T-helper 2 cell (primary cell): ENCODE data around the gene BNIP1.

Source experiments
- DNase-seq, 5 experiments: peaks; one replicate each; pipeline versions ENCODE4 v3.0.0 to v3.0.0-alpha.2; 2012 to 2022

BNIP1 gene

DNA sequence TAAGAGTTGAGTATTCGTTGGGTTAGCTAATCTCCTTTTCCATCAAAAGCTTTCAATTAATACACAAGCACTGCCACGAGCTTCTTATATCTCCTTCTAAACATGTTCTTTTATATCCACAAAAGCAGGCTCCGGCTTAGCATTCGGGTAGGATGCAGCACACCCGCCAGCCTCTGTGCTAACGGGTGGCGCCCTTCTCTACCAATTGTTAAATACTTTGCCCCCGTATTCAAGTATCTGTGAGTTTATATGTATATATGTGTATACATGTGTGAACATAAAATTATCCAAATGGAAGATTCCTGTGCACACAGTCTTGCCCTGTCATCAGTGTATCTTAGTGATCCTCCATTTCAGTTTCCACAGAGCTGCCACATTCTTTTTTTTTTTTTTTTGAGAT is 27.8 kb downstream of the BNIP1 start:
- no peak for DNase-seq

DNA sequence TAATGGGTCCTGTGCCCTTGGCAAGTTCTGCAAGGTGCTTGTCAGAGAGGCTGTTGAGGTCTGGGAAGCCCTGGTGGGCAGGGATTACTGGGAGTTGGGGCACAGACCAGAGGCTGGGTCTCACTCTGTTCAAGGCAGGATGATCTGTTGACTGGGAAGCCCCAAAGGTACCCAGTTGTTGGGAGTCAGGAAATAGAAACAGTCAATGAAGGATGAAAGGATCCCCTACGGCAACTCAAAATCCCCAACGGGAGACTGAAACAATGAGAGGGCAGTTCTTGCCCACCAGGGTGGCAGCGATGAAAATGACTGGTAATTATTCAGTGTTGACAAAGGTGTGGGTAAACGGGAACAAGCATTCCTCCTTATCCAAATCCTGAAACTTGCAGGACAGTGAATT is 31.2 kb downstream of the BNIP1 start:
- no peak for DNase-seq

DNA sequence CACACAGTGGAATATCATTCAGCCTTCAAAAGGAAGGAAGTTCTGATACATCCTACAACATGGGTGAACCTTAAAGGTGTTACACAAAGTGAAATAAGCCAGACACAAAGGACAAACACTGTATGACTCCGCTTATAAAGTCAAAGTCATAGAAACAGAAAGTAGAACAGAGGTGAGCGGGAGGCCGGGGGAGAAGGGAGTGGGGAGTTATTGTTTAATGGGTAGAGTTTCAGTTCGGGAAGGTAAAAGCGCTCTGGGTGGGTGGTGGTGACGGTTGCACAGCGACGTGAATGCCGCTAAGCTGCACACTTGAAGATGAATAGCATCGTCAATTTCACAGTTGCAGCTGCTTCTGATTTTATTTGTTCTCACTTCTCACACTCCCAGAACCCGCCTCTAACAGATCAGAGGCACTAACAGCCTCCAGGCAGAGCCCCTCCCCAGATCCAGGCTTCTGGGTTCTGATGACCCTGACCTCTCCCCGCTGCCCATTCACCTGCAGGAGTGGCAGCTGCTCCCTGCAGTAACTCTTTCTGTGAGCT is 34.1 kb downstream of the BNIP1 start:
- DNase-seq, result peak in 1 of 5 experiments; percentile 23

DNA sequence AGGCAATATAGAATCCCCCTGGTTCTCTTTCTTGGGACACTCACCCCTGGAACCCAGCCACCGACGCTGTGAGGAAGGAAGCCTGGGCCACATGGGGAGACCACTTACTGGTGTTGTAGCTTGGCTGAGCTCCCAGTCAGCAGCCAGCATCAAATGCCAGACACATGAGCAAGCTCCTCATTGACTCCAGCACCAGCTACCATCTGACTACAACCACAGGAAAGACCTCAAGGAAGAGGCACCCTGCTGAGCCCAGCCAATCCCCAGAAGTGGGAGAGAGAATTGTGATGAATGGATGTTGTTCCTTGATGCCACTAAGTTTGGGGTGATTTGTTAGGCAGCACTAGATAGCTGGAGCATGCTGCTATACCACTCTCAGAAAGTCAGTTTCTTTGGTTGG is 36.0 kb downstream of the BNIP1 start:
- no peak for DNase-seq

DNA sequence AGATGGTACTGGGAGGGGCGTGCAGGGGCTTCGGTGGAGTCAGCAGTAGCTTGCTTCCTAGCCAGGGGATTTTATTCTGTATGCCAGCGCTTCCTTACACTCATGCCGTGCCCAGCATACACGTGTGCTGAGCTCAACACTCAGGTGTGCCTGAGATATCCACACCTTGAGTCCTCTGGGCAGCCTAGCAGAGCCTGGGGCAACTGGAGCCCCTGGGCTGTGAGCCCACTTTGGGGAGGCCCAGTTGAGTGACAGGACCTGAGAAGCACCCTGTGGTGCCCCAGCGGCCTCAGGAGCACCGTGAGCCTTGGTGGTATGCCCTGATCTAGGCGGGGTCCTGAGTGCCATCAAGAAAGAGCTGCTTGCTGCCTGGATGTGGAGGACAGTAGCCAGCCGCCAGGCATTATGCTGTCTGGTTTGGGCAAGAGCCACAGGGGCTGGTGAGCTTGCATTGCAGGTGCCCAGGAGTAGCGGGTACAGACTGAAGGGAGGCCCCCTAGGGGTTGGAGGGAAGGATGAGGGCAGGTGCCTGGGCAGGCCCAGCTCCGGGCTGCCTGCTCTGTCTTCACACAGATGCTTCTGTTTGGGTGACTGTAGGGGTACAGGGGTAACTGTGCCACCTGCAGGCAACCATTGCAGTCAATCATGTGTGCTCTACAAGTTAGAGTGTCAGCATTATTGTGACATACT is 42.9 kb downstream of the BNIP1 start:
- DNase-seq, result peak in 1 of 5 experiments; percentile 50

DNA sequence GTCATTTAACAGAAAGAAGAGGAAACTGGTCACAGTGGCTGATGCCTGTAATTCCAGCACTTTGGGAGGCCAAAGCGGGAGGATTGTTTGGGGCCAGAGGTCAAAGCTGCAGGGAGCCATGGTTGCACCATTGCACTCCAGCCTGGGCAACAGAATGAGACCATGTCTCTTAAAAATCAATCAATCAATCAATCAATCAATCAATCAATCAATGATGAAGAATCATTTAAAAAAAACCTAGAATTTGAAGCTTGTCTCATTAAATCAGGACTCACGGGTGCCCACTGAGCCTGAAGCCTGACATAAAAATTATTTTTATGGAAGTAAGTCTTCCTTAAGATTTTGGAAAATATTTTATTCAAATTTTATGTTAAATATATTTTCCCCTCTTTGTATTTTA is 43.9 kb downstream of the BNIP1 start:
- DNase-seq, result no peak

DNA sequence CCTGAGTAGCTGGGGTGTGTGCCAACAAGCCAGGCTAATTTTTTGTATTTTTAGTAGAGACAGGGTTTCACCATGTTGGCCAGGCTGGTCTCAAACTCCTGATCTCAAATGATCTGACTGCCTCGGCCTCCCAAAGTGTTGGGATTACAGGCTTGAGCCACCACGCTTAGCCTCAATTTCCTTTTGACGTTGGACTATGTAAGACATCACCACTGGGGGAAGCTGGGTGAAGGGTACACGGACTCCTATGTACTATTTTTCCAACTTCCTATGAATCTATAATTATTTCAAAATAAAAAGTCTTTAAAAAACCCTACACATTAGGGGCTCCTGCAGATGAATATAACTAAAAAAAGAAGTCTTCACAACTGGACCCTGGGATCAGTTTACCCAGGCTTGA is 46.7 kb downstream of the BNIP1 start:
- DNase-seq, result no peak

DNA sequence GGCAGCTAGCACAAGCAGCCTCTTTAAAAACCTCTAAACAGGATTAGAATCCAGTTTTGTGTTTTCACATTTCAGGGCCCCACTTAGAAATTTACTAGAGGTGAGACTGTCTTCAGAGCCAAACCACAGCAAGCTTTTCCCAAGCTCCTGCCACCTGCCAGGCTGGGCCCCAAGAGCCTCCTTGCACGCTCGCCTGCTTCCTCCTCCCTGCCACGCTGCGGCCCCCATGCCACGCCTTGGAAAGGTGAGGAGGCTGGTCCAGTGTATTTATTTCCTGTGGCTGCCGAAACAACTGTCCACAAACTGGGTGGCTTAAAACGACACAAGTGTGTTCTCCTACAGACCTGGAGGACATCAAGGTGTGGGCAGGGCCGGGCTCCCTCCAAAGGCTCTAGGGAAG is 47.2 kb downstream of the BNIP1 start:
- no peak for DNase-seq

DNA sequence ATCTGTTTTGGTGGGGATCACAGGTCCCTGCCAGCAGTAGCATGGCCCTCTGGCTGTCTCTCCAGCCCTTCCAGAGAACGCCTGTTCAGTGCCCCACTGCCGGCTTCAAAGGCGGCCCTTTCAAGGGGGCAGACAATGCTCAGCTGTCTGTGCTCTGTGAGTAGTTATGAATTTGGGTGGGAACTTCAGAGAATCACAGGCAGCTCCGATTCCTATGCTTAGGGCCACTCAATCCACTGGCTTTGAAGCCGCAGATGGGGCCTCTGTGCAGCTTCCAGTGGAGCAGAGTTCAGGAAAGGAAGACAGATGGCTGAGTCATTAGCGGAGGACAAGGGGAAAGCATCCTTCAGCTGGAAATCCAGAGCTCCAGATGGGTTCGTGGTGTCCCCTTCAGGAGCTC is 48.2 kb downstream of the BNIP1 start:
- DNase-seq, result no peak

DNA sequence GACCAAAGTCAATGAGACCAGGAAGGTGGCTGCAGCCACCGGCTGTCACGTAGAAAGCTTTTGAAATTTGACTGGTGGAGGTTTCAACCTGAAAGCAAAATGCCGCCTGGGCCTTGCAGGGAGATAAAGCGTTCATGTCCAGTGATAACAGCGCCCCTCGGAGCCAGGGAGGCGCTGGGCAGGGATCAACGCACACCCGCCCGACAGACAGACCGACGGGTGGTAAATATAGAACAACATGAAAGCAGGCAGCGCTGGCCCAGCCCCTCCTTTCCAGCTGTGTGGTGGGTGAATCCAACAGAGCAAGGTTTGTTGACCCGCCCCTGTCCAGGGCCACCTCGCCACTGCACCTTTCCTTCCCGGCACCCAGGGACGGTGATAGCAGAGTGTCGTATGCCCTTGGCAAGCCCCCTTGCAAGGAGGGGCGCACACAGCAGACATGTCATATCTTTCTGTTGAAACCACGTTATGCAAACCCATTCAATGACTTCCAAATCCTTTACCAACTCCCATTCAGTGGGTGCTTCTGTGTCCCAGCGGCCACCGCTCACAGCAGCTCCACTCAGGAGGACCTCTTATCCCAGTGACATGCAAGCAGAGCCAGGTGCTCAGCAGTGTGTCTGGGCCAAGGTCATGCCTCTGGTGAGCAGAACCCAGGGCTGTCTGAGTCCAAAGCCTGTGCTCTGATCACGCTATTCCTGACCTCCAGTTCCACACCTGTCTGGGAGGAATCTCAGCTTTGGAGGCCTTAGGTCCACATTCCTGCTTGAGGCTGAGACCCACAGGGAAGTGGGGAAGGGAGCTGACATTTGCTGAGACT is 52.0 kb downstream of the BNIP1 start:
- no peak for DNase-seq

DNA sequence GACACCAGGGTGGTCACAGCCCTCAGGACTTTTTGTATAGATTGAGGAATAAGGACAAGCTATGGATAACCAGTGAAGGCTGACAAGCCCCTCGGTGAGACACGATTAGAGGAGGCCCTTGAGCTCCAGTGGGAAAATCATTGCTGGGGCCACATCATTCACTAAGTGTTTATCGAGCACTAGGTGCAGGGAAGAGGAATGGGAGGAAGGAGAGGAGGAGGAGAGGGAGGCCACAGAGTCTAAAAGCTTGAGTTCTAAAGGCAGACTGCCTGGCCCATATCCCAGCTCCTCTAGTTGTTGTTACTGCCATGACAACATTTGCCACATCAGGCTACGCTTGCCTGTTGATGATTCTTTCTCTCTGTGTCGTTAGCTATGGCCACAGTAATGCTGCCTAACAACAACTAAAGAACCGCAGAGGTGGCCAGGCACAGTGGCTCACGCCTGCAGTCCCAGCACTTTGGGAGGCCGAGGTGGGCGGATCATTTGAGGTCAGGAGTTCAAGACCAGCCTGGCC is 53.1 kb downstream of the BNIP1 start:
- no peak for DNase-seq

DNA sequence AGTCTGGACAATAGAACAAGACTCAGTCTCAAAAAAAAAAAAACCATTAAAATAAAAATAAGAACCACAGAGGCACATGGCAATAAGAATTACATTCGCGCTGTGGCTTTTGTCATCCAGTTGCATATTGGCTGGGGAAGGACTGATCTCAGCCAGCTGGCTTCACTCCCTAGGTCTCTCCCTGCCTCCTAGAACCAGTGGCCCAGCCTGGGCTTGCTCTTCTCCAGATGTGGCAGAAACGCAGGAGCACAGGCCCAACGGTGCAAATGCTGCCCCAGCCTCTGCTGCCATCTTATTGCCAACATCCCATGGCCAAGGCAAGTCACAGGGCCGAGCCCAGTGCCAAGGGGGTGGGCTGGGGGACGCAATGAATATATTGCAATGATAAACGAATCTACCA is 53.7 kb downstream of the BNIP1 start:
- DNase-seq, result no peak

DNA sequence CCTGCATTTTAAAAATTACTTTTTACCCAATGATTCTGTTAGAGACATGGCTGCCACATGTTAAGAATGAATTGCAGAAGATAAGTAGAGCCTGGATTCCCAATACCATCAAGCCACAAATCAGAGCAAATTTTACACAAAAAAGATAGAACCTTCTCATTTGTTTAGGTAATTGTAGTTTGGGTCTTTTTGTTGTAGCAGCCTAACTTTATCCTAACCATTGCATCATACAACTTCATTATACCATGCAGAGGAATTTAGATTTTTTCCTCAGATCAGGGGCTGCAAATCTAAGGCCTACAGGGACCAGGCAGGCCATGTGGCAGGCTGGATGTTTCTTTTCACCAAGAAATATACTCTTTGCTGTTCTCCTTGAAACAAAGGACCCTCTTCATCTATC is 56.0 kb downstream of the BNIP1 start:
- DNase-seq, result no peak

DNA sequence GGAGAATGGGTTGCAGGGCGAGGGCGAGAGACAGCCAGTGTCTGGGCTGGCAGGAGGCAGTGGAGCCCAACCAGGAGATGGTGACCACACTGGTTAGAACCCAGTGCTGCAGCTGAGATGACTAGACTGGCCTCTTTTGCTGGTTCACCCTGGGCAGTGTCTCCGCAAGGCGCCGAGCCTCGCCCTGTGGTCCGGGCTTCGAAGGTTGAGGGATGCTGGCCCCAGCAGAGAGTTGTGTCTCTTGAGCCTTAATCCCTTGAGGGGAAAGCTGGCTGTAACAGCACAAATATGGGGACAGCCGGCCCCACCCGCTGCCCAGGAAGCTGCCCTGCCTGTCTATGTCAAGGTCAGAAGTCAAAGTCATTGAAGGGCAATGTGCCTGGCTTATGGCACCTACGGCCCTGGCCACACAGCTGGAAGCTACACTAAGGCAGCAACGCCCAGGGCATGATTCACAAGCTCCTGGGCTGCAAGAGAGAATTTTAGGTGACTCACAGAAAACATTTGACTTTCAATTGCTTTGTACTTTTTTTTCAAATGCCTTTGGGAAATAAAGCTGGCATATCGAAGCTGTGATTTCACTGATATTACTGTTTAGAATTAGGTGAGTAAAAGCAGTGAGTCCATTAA is 57.4 kb downstream of the BNIP1 start:
- DNase-seq, result no peak

DNA sequence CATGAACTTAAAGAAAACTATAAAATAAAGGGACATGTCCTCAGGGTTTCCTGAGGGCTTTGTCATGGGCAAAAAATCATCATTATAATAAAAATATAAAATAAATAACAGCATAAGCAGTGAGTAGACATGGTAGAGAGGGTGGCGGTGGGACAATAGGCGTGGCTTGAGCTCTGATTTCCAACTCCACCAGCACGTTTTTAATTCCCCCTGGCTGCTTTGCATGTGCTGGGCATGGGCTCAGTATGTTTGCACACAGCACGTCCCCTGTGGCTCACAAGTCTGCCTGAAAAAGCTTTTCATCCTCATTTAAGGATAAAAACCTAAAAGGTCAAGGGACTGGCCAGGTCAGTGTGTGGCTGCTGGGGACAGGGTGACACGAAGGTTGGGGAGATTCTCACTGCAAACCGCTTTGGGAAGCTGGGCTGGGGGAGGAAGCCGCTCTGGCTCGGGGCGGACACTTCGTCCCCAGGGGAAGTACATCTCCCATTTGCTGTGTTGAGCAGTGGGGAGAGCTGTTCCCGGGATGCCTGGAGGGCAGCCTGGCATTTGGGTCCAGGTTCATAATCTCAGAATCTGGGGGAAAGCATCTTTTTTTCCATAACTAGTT is 58.0 kb downstream of the BNIP1 start:
- no peak for DNase-seq

DNA sequence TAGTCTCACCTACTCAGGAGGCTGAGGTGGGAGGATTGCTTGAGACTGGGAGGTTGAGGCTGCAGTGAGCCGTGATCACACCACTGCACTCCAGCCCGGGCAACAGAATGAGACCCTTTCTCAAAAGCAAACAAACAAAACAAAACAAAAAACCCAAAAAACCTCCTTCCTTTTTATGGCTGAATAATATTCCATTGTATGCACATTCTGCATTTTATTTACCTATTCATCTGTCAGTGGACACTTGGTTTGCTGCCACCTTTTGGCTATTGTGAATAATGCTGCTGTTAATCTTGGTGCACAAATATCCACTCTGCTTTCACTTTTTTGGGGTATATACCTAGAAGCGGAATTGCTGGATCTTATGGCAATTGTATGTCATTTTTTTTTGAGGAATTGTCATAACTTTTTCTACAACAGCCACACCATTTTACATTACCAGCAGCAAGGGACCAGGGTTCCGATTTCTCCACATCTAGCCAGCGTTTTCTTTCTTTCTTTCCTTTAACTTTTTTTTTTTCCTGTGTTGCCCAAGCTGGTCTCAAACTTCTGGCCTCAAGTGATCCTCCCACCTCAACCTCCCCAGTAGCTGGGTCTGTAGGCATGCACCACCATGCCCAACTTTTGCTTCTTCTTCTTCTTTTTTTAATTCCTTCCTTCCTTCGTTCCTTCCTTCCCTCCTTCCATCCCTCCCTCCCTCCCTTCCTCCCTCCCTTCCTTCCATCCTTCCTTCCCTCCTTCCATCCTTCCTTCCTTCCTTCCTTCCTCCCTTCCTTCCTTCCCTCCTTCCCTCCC is 60.1 kb downstream of the BNIP1 start:
- DNase-seq, result peak in 1 of 5 experiments; percentile 35

DNA sequence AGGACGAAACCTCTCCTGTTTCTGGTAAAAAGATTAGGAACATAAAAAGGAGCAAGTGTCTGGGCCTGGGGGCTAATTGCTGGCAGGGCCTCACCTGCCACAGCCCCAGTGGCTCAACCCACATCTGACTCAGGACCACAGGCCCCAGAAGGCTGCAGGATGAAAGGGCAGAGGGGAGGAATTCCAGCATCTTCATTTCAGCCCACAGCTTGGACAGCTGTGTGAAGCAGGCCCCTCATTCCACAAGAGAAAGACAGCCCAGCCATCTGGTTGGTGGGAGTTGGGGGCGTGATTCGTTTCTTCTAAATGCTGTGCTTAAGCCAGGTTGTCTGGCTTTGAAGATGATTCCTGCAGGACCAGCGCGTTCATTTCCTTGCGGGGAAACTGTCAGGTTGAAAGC is 61.6 kb downstream of the BNIP1 start:
- no peak for DNase-seq

DNA sequence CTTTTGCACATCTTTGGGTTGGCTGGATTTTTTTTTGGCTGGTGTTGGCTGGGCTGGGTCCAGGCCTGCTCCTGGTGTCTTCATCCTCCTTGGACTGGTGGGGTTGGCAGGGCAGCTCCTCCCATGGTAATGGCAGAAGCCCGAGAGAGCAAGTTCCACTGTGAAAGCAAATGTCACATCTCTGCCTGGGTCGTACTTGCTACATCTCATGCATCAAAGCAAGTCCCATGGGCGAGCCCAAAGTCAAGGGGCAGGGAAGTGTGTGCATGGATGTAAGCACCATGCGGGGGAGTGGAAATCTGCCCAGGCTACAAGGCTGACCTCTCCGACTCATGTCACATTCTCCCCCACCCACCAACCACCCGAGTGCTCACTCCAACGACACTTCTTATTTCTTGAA is 64.0 kb downstream of the BNIP1 start:
- DNase-seq, result no peak

DNA sequence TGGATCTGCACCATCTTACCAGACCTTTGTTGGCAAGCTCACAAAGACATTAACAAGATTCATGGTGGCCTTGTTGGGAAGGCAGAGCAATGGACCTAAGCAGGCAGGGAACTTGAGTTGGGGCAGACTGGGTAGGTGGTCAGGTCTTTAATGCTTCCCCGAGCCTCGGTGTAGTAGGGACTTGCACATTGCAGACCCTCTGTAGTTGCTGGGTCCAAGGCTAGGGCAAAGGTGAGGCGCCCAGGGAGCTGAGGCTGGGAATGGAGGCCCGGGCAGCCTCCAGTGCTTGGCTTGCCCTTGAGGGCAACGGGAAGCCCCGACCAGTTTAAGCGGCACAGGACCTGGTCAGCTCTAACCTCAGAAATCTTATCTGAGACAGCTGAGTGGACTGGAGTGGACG is 66.5 kb downstream of the BNIP1 start:
- DNase-seq, result no peak

DNA sequence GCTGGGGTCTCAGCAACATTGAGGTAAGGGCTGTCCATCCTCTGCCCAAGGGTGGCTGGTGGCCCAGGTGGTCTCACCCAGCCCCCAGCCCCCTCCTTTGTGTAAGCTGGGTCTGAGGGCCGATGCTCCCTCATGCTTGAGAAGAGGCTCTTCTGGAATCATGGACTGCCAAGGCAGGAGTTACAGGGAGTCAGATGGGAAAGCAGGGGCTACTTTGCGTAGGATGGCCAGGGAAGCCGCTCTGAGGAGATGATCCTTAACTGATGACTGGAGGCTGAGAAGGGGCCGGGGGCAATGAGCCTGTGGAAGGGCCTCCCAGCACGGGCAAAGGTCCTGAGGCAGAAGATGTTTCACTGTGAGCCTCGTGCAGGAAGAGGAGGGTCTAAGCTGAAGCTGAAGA is 67.0 kb downstream of the BNIP1 start:
- no peak for DNase-seq

DNA sequence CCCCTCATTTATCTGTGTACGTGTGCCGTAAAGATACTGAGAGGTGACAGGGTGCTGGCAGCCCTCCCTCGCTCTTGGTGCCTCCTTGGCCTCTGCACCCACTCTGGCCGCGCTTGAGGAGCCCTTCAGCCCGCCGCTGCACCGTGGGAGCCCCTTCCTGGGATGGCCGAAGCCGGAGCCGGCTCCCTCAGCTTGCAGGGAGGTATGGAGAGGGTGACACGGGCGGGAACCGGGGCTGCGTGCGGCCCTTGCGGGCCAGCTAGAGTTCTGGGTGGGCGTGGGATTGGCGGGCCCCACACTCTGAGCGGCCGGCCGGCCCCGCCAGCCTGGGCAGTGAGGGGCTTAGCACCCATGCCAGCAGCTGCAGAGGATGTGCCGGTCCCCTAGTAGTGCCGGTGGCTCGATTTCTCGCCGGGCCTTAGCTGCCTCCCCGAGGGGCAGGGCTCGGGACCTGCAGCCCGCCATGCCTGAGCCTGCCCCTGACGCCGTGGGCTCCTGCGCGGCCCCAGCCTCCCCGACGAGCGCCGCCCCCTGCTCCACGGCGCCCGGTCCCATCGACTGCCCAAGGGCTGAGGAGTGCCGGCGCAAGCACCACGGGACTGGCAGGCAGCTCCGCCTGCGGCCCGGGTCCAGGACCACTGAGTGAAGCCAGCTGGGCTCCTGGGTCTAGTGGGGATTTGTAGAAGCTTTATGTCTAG is 69.1 kb downstream of the BNIP1 start:
- DNase-seq, result no peak
